Bronchial epithelial cell (primary cell): ENCODE measurements around the gene SERPINB1. TPM values are rescaled to one million over a fixed set of nuclear protein-coding genes. Genes with fewer than 3 reads are reported as not detected.
A peak's percentile ranks its signal among the peaks of the same experiment; 100 is the strongest.

Experiments
- DNase-seq: peaks from one replicate; pipeline ENCODE4 v3.0.0-alpha.2; 2010; ENCODE audit warnings: low read depth
- FAIRE-seq: peaks from 2 replicates; lab custom pipeline; 2011; peaks lifted over from hg19 to GRCh38; lab: Jason Lieb, UNC
- H3K27me3 ChIP-seq: 2 replicates; pipeline ENCODE4 v1.5.1; 2011; ENCODE audit warnings: low read length; ENCODE audit not compliant: control insufficient read depth, insufficient read depth
- H3K36me3 ChIP-seq: 2 replicates; pipeline ENCODE4 v1.5.1; 2011; ENCODE audit warnings: low read length; ENCODE audit not compliant: control insufficient read depth, insufficient read depth
- H3K4me3 ChIP-seq: 2 replicates; pipeline ENCODE4 v1.5.1; 2011; ENCODE audit warnings: mild to moderate bottlenecking, low read depth, low read length, control low read depth
- total RNA-seq: library from RNA; depleted of rRNA; stranded (reverse); fragments of >200 nt; gene quantifications from 2 replicates; pipeline ENCODE4 v1.2.1, GENCODE V29; 2014
- TF ChIP-seq, protein P1 (sequence below): IDR thresholded peaks from 2 replicates; pipeline ENCODE4 v1.5.1; 2011; ENCODE audit warnings: mild to moderate bottlenecking, moderate library complexity, low read length, control low read depth, inconsistent platforms; ENCODE audit not compliant: insufficient read depth, severe bottlenecking

Gene SERPINB1
- total RNA-seq, result 142 and 372 TPM in 2 replicates

DNA sequence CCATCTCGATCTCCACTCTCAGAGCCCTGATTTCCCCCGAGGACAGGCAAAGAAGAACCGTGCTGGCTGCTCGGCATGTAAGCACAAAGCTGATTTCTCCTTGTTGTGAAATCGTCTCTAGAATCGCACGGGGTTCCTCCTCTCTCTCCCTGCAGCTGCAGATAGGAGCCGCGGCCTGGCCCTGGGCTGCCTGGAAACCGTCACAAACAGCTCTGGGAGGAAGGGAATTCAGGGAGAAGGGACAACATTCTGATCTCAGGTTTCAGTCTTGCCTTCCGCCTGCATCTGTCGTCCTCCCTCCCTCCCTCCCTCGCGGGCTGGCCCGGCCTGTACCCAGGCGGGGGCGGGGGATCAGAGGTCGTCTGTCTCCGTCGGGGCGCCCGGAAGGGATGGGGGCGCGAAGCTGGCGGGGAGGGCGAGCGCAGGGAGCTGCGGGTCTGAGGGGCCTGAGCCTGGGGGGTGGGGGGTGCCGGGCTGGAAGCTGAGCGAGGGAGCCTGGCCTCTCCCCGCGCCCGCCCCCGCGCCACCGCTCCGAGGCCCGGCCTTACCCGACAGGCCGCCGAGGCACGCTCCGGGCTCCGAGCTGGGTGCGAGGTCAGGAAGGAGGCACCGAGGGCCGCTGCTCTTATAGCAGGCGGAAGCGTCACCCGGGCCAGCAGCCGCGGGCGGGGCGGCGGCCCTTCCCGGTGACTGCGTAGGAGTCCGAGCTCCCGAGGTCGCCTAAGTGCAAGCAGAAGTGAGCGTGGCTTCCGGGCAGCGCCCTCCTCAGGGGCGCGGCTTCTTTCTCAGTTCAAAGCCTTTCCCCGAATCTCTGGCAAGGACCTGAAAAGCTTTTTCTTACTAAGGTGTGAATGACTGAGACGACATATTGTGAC is at the start of gene SERPINB1:
Gene SERPINB1, minus strand, starts transcription at position 600 of the 875 bp plus-strand sequence. CDS start 1,277 bp downstream, outside the sequence.
- no peak for FAIRE-seq
- H3K4me3 ChIP-seq, result peak within 1 kb of the TSS; percentile 52
- TF ChIP-seq, protein P1, sequence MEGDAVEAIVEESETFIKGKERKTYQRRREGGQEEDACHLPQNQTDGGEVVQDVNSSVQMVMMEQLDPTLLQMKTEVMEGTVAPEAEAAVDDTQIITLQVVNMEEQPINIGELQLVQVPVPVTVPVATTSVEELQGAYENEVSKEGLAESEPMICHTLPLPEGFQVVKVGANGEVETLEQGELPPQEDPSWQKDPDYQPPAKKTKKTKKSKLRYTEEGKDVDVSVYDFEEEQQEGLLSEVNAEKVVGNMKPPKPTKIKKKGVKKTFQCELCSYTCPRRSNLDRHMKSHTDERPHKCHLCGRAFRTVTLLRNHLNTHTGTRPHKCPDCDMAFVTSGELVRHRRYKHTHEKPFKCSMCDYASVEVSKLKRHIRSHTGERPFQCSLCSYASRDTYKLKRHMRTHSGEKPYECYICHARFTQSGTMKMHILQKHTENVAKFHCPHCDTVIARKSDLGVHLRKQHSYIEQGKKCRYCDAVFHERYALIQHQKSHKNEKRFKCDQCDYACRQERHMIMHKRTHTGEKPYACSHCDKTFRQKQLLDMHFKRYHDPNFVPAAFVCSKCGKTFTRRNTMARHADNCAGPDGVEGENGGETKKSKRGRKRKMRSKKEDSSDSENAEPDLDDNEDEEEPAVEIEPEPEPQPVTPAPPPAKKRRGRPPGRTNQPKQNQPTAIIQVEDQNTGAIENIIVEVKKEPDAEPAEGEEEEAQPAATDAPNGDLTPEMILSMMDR, result peak; percentile 19
- H3K36me3 ChIP-seq, result peaks cover 12% of the 10 kb centered on the region
- no peaks in the 10 kb centered on the region for H3K27me3 ChIP-seq
- peak; percentile 84 for DNase-seq

DNA sequence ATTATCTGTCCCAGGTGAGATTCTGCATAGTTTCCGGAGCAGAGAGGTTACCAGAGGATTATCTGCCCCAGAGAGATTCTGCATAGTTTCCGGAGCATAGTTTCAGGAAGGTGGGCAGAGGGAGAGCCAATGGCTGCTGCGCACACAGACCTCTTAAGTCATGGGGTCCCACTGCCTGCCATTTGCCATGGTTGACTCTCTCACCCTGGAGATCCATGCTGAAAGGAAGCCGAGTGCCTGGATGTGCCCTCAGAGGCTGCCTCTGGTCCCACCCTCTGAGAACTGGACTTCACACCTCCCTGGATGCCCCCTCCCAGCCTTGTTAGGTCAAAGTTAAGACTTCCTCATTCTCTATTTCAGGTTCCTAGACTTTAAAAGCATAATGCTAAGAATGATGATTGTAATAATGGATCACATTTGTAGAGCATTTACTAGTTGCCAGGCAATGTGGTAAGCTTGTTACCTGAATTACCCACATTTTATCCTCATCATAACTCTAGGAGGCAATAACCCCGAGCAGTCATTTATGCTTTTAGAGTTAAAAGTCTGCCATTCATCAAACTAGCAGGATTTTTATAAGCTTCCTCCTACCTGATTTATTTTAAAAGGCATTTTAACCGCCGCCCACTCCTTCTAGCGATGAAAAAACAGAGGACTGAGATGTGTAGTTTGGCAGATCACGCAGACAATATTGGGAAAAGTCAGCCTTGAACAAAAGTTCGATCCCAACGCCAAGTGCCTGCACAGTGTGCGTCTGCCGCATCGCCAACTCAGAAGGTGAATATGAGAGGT is 49.5 kb upstream of the SERPINB1 start:
- Histone ChIP-seq H3K36me3 (no peaks in the 10 kb centered on the region), H3K27me3 (no peaks in the 10 kb centered on the region), H3K4me3 (no peak overlapping the region)
- TF ChIP-seq, protein P1, result no peak
- FAIRE-seq, result no peak
- no peak for DNase-seq

DNA sequence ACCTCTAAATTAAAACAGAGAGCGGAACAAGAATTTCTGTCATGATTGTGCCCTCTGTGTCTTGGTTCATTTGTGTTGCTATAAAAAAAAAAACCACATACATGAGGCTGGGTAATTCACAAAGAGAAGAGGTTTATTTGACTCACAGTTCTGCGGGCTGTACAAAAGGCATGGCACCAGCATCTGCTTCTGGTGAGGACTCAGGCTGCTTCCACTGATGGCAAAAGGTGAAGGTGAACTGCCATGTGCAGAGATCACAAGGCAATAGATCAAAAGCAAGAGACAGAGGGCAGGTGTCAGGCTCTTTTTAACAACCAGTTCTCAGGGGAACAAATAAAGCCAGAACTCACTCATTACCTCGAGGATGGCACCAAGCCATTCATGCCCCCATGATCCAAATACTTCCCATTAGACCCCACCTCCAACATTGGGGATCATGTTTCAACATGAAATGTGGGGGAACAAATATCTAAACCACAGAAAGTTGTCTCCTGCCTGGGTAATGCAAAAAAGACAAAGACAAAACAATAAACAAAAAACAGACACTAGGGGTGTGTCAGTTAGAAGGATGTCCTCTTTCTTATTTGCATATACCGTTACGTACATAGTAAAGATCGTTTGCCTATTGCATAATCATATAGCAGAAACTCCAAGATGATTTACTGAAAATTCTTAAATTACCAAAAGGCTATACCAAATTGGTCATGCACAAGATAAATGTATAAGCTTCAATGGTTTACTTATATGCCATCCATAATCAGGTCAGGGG is 44.5 kb upstream of the SERPINB1 start:
- no peaks in the 10 kb centered on the region for H3K36me3 ChIP-seq
- no peak for FAIRE-seq
- H3K4me3 ChIP-seq, result no peak overlapping the region
- TF ChIP-seq, protein P1, result no peak
- H3K27me3 ChIP-seq, result no peaks in the 10 kb centered on the region
- peak; percentile 12 for DNase-seq

DNA sequence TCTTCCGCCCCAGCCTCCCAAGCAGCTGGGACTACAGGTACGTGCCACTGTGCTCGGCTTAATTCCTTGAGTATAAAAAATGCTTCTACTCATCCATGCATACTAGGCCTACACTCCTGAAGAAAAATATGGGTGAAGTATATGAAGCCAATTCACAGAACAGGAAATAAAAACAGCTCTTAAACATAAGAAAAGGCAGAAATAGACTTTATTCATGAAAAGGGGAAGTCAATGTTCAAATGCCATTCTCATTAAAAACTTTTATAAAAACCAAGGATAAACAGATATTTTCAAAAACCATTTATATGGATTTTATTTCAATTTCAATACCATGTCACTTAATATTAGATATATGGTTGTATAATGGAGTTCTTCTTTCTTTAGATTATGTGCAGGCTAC is 43.1 kb upstream of the SERPINB1 start:
- Histone ChIP-seq H3K36me3 (no peaks in the 10 kb centered on the region), H3K4me3 (no peak overlapping the region), H3K27me3 (no peaks in the 10 kb centered on the region)
- TF ChIP-seq, protein P1, result no peak
- FAIRE-seq (no peak), DNase-seq (no peak)

DNA sequence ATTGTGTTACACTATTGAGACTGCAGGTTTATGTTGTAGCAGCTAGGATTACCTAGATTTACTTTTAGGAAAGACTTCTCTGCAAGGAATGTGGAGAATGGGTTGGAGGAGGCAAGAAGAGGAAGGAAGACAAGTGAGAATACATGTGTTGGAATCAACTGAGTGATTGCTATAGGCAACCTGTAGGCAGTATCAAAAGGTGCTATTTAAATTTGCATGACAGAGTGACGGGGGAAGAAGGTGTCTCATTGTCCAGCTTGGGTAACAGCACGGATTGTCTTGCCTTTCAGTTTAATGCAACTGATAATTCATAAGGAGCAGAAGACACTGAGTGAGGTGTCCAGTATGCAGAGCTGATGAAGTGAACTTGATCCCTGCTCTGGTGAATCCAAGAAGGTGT is 42.0 kb upstream of the SERPINB1 start:
- H3K27me3 ChIP-seq, result no peaks in the 10 kb centered on the region
- no peaks in the 10 kb centered on the region for H3K36me3 ChIP-seq
- H3K4me3 ChIP-seq, result no peak overlapping the region
- TF ChIP-seq, protein P1, result no peak
- no peak for DNase-seq
- FAIRE-seq, result no peak
